ENCODE results near the gene ASPA.

The ASPA gene

DNA sequence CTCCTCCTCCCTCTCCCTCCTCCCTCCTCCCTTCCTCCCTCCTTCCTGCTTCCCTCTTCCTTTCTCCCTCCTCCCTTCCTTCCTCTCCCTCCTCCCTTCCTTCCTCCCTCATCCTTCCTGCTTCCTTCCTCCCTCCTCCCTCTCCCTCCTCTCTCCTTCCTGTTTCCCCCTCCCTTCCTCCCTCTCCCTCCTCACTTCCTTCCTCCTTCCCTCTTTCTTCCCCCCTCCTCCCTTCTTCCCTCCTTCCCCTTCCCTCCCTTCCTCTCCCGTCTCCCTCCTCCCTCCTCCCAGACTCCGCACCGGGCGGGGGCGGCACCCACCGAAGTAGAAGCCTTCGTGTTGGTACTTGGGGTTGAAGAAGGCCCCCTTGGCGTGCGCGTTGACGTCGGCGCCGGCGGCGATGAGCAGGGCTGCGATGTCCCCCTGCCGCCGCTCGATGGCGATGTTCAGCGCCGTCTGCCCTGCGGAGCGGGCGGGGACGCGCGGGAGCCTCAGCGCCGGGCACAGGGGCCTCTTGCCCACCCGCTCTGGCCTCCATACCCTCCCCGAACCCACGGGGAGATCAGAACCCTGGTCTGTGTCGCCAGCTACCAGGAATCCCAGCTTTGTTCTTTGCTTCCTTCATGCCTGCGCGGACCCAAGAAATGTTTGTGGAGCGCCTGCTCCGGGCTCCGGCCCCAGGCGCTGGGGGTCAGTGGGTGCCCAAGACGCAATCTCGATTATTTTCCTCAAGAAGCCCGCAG lies 59.6 kb downstream of the ASPA start:
- DNase-seq (ENCODE audit: low spot score) = peak; percentile 29

DNA sequence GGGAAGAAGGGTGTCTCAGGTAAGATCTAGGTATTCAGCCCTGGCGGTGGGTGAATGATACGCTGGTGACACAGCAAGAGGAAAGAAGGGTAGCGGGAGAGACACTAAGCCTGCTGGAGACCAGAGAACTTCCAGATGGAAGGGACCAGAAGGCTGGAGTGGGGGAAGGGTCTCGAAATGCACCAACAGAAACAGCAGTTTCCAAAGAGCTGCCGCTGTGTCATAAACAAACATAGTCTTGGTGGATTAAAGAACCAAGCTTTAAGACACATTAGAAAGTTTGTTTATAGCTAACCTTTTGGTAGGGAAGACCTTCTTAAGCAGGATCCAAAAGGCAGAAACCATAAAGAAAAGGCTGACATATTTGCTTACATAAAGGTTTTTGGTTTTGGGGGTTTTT lies 60.9 kb downstream of the ASPA start:
- no peak for DNase-seq (ENCODE audit: low spot score)

DNA sequence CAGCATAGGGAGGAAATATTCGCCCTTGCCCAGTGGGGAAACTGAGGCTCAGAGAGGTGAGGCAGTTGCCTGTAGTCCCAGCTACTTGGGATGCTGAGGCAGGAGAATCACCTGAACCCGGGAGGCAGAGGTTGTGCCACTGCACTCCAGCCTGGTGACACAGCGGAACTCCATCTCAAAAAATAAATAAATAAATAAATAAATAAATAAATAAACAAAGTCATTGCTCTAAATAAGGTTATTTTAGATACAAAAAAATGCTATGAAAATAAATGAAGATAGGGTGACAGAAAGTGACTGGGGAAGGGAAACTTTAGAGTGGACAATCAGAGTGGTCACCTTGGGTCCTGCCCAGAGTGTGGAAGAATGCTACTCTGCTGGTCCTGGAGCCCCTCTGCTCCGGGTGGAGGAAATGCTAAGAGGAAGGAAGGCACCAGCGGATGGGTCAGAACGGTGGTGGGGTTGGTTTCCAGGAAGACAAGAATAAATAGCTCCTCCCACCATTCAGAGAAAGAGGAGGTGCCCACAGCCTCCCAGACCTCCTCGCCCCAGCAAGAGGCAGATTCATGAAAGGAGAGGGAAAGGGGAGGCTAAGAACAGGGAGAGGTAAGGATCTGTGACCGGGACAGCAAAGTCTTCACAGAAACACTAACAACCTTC lies 64.2 kb downstream of the ASPA start:
- no peak for DNase-seq (ENCODE audit: low spot score)

DNA sequence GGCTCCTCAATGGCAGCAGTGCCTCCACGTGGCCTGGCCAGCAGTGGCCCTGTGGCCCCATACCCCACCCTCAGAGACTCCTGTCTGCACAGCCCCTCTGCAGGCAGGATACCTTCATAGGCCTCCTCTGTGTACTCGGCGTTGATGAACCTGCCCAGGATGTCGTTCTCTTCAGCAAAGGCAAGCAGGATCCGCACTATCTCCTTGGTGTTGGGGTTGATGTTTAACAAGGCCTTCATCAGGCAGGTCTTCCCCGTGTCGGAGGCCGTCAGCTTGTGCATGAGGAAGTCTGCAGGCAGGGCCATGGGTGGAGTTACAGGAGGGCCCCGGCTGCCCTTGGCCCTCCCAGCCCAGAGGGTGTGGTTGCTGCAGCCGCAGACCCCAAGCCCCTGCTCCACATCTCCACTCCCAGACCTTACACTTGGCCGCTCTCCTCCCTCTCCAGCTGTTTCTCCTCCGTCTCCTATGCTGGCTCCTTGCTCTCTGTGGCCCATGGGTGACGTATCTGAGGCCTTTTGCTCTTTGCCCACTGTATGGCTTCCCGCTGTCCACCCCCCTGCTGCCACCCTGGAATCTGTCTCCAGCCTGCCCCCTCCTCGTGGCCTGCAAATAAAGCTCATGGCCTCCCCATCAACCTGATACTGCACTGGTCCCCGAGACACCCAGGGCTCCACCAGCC lies 66.8 kb downstream of the ASPA start:
- DNase-seq (ENCODE audit: low spot score) = no peak

DNA sequence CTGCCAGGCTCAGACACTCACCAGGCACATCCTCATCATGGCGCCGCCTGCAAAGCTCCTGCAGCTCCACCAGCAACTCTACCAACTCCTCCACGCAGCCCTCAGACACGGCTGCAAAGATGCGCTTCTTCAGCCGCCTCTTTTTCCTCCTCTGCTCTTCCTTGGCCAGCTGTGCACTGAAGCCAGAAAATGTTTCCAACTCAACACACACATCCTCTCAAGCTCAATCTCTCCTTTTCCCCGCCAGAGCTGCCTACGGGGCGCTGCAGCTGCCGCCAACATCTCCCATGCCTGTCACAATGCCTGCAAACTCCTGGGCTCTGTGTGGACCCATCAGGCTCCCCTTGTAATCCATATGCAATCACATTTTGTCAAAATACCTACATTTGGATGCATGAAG lies 67.7 kb downstream of the ASPA start:
- no peak for DNase-seq (ENCODE audit: low spot score)

DNA sequence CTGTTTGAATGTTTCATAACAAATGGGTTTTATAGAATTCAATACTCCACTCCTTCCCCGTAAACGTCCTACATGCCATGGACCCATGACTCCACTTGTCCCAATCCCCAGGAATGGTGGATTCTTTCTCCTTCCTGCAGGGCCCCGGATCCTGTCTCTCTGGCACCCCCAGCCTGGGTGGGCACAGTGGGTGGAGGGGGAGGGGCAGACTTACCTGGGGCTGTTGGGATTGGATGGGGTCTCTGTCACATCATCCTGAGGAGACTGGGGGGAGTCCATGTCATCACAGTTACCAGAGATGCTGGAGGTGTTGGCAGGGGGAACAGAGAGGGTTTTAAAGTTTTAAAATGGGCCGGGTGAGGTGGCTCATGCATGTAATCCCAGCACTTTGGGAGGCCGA lies 68.6 kb downstream of the ASPA start:
- no peak for DNase-seq (ENCODE audit: low spot score)

DNA sequence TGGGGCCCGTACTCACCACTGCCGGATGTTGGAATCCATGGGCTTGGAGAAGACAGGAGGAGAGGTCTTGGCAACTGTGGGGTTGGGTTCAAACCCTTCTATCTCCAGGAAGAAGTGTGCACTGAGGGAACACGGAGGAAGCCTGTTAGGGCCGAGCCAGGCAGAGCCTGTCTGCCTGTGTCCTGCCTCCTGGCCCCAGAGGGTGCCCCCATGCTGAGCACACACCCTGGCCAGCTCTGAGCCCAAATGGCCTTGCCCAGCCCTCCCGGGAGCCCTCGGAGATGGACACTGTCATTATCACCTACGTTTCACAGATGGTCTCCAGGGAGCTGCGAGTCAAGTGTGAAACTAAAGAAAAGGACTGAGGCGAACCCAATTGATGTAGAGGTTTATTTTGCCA lies 69.4 kb downstream of the ASPA start:
- DNase-seq (ENCODE audit: low spot score) = no peak

DNA sequence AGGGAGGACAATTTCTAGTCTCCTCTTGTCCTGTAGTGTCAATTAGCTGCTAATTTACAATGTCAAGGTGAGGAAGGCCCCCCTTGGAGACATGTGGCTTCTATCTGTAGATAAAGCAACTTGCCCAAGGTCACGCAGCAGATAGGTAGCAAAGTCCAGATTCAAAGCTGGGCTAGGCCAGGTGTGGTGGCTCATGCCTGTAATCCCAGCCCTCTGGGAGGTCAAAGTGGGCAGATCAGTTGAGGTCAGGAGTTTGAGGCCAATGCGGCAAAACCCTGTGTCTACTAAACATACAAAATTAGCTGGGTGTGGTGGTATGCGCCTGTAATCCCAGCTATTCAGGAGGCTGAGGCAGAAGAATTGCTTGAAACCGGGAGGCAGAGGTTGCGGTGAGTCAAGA lies 70.7 kb downstream of the ASPA start:
- no peak for DNase-seq (ENCODE audit: low spot score)

DNA sequence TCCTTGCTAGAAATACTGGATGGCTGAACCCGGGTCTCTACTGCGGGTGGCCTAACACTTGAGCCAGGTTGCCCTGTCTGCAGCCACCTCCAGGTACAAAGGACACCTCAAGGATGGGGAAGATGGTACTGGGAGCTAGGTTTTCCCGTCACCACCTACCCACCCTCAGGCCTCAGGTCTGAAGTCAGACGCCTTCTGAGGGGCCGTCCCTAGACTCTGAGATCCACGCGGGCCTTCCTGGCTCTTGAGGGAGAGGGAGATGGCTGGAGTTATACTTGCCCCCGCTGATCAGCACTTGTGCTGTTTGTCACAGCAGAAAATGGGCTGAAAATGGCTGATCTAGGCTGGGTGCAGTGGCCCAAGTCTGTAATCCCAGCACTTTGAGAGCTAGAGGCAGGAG lies 71.2 kb downstream of the ASPA start:
- no peak for DNase-seq (ENCODE audit: low spot score)

DNA sequence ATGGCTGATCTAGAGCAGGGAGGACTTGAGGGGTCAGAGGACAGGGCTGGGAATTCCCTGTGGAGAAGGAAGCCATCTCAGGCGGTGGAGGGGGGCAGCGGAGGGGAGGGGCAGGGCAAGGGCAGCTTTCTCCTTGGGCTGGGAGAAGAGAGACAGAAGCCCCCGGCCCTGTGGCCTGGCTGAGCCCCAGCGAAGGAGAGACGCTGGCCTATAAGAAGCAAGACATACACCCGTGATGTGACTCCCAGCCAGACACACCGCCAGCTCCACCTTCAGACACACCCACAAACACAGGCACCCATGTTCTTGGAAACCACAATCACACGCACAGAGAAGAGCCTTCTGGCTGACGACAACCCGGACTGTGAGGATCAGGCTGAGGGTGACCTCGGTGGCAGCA lies 71.8 kb downstream of the ASPA start:
- no peak for DNase-seq (ENCODE audit: low spot score)

DNA sequence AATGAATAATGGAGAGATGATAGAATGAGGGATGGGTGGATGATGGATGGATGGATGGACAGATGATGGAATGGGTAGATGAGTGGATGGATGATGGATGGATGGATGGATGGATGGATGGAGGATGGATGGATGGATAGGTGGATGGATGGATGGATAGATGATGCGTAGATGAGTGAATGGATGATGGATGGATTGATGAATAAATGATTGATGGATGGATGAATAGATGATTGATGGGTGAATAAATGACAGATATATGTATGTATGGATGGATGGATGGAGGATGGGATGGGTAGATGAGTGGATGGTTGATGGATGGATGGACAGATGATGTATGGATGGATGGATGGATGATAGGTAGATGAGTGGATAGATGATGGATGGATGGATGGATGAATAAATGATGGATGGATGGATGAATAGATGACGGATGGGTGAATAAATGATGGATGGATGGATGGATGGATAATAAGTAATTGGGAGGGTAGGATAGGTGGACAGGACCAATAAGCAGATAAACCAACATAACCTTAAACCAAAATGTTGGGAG lies 73.9 kb downstream of the ASPA start:
- DNase-seq (ENCODE audit: low spot score) = no peak

DNA sequence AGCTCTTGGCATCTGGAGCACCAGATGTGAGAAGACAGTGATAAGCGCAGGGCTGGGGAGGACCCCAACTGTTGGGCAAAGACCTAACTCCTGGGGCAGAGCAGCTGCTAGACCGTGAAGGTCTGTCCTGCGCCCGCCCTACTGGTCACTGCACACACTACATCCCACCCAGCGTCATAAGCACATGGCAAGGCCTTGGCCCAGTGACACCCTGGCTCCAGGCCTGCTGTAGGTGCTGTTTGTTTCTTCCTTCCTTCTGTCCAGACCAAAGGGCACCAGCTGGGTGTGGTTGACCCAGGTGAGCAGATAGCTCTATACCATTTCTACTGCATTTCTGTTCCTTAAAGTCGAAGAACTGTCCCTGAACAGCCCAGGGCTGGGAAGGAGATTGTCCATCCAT lies 75.4 kb downstream of the ASPA start:
- DNase-seq (ENCODE audit: low spot score) = no peak

DNA sequence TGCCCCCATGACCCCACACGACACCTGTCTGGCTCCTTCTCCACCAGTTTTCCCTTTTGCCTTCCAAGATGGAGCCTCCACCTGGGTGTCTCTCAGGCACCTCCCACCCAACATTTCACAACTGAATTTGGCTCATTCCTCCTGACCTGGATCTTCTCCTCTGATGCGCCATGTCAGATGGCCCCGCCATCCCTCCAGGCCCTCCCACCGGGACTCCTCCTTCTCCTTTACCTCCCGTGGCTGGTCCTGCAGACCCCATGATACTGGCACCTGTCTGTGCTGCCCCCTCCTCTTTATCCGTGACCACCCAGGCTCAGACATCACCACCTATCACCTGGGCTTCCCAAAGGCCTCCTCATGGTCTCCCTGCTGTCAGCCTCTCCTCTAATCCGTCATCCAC lies 77.1 kb downstream of the ASPA start:
- no peak for DNase-seq (ENCODE audit: low spot score)

Data from CD4-positive, alpha-beta T cell treated with Interleukin-15 for 4 hours (primary cell).